Upper lobe of left lung (tissue), 4 donors: ENCODE data around the gene SLC25A29.

Experiments used
- CTCF ChIP-seq, 6 experiments: fragments of 450-650 bp in 4 of 6; fragments of 200-600 bp in 2 of 6; sonication (generic) in 2 of 6; IDR thresholded peaks; one replicate each; pipeline ENCODE4 v1.5.1; 2016 to 2019; ENCODE audit warnings: antibody characterized with exemption in 6 of 6
- POLR2A ChIP-seq, 4 donors: fragments of 450-650 bp; IDR thresholded peaks; one replicate each; pipeline ENCODE4 v1.5.1; 2016 to 2017; ENCODE audit warnings: antibody characterized with exemption in 4 of 4, mild to moderate bottlenecking in 2 of 4

DNA sequence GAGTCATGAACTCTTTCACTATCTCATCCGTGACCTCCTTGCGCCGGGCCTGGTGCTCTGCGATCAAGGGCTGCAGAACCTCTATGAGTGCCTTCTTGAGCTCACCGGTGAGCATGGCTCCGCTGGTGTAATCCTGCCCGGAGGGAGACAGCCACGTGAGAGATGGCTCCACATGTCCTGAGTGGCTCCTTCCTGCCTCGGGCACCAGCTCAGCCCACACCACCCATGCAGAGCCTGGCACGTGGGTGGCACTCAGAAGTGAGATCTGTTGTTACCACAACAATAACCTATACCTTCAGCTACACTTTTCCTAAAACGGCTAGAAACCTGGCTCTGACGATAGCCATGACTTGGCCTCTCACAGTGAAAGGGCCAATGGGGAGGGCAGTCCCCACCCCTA, 28.7 kb upstream of the SLC25A29 start:
- TF ChIP-seq CTCF (IDR thresholded peaks at IDR 0.05) (no peak), POLR2A (IDR thresholded peaks at IDR 0.05) (no peak)
